ENCODE data around the gene PNLIPRP1. TPM values are rescaled to one million over a fixed set of nuclear protein-coding genes. Genes with fewer than 3 reads are reported as not detected.

Gene PNLIPRP1
- total RNA-seq, 2 experiments from 2014 or later = not detected

GRCh38 chr10:116636385-116636784, 45.6 kb downstream of the PNLIPRP1 start:
- Histone ChIP-seq H2AFZ (ENCODE audit: low read length) (no peak overlapping the region), H3K79me2 (ENCODE audit: insufficient read depth, low read depth, low read length) (no peaks in the 10 kb centered on the region), H3K4me2 (ENCODE audit: low read length) (no peak overlapping the region), H3K36me3 (ENCODE audit: insufficient read depth, low read length) (no peaks in the 10 kb centered on the region), H3K4me1 (ENCODE audit: insufficient read depth, low read length, poor library complexity, severe bottlenecking) (no peaks in the 10 kb centered on the region), H3K4me3 (ENCODE audit: low read depth, low read length, poor library complexity, severe bottlenecking) (no peak overlapping the region), H4K20me1 (ENCODE audit: insufficient read depth, low read length) (no peaks in the 10 kb centered on the region), H3K9me2 (ENCODE audit: insufficient read depth, low read length) (no peaks in the 10 kb centered on the region), H3K27ac (ENCODE audit: low read depth, low read length, poor library complexity, severe bottlenecking) (no peak overlapping the region), H3K9me3 (ENCODE audit: low read length) (no peaks in the 10 kb centered on the region)
- ChIA-PET CTCF (ENCODE audit: unreplicated experiment) (no interaction called here), POLR2A (no interaction called here)
- TF ChIP-seq CTCF (conservative IDR thresholded peaks at IDR 0.05; ENCODE audit: low read length) (no peak), EZH2phosphoT487 (IDR thresholded peaks at IDR 0.05; ENCODE audit: borderline replicate concordance, low read depth, low read length) (no peak)
- BruUV-seq (replicated peaks) = no TSS peak
- no peak for DNase-seq (ENCODE audit: low spot score)
- intact Hi-C loops (cut with micrococcal nuclease; ENCODE audit: unreplicated experiment) = no loop called here

- Histone ChIP-seq H3K9me2 (ENCODE audit: insufficient read depth, low read length) (no peaks in the 10 kb centered on the region), H2AFZ (ENCODE audit: low read length) (no peak overlapping the region), H3K4me1 (ENCODE audit: insufficient read depth, low read length, poor library complexity, severe bottlenecking) (no peaks in the 10 kb centered on the region), H3K79me2 (ENCODE audit: insufficient read depth, low read depth, low read length) (no peaks in the 10 kb centered on the region), H3K36me3 (ENCODE audit: insufficient read depth, low read length) (no peaks in the 10 kb centered on the region), H3K9me3 (ENCODE audit: low read length) (no peaks in the 10 kb centered on the region), H3K27ac (ENCODE audit: low read depth, low read length, poor library complexity, severe bottlenecking) (no peak overlapping the region), H3K4me2 (ENCODE audit: low read length) (no peak overlapping the region), H4K20me1 (ENCODE audit: insufficient read depth, low read length) (no peaks in the 10 kb centered on the region), H3K4me3 (ENCODE audit: low read depth, low read length, poor library complexity, severe bottlenecking) (no peak overlapping the region)
- ChIA-PET CTCF (ENCODE audit: unreplicated experiment) (no interaction called here), POLR2A (no interaction called here)
- intact Hi-C loops (cut with micrococcal nuclease; ENCODE audit: unreplicated experiment) = no loop called here
- no peak for DNase-seq (ENCODE audit: low spot score)
- TF ChIP-seq CTCF (conservative IDR thresholded peaks at IDR 0.05; ENCODE audit: low read length) = no peak
- TF ChIP-seq EZH2phosphoT487 (IDR thresholded peaks at IDR 0.05; ENCODE audit: borderline replicate concordance, low read depth, low read length) = no peak
- no TSS peak for BruUV-seq (replicated peaks)
Observed at GRCh38 chr10:116636976-116637375, 46.2 kb downstream of the PNLIPRP1 start.

- CTCF ChIA-PET (ENCODE audit: unreplicated experiment) = no interaction called here
Observed at GRCh38 chr10:116637830-116638229, 47.1 kb downstream of the PNLIPRP1 start.

More at GRCh38 chr10:116637830-116638229, 47.1 kb downstream of the PNLIPRP1 start:
- intact Hi-C loops (cut with micrococcal nuclease; ENCODE audit: unreplicated experiment) = no loop called here
- BruUV-seq (replicated peaks) = no TSS peak
- DNase-seq (ENCODE audit: low spot score) = no peak
- H3K9me3 ChIP-seq (ENCODE audit: low read length) = no peaks in the 10 kb centered on the region
- no peak overlapping the region for H3K27ac ChIP-seq (ENCODE audit: low read depth, low read length, poor library complexity, severe bottlenecking)
- H3K79me2 ChIP-seq (ENCODE audit: insufficient read depth, low read depth, low read length) = no peaks in the 10 kb centered on the region
- H3K9me2 ChIP-seq (ENCODE audit: insufficient read depth, low read length) = no peaks in the 10 kb centered on the region
- H2AFZ ChIP-seq (ENCODE audit: low read length) = no peak overlapping the region
- no peaks in the 10 kb centered on the region for H3K36me3 ChIP-seq (ENCODE audit: insufficient read depth, low read length)
- TF ChIP-seq CTCF (conservative IDR thresholded peaks at IDR 0.05; ENCODE audit: low read length) (no peak), EZH2phosphoT487 (IDR thresholded peaks at IDR 0.05; ENCODE audit: borderline replicate concordance, low read depth, low read length) (no peak)
- no peaks in the 10 kb centered on the region for H4K20me1 ChIP-seq (ENCODE audit: insufficient read depth, low read length)
- no peaks in the 10 kb centered on the region for H3K4me1 ChIP-seq (ENCODE audit: insufficient read depth, low read length, poor library complexity, severe bottlenecking)
- no peak overlapping the region for H3K4me3 ChIP-seq (ENCODE audit: low read depth, low read length, poor library complexity, severe bottlenecking)
- POLR2A ChIA-PET = no interaction called here
- H3K4me2 ChIP-seq (ENCODE audit: low read length) = no peak overlapping the region
